A549 treated with Hydrocortisone at 1 μM for 4 hours (cell line): ENCODE data around the gene VAT1. TPM values are rescaled to one million over a fixed set of nuclear protein-coding genes. Genes with fewer than 3 reads are reported as not detected.

Experiments used
- total RNA-seq: library from RNA; stranded (reverse); fragments of 200-300 nt; extraction: Qiagen RNA extraction; gene quantifications from 5 replicates; pipeline ENCODE4 v1.2.3, GENCODE V29; 2022

The VAT1 gene
- 230 to 245 TPM (median 244 TPM) in 5 replicates for total RNA-seq

GRCh38 chr17:43021741-43022512, at the start of gene VAT1:
TSS of gene VAT1 (minus strand) at chr17:43022385. CDS start at chr17:43022322, 63 bp downstream.

GRCh38 chr17:43024407-43025289, 2.5 kb upstream of the VAT1 start, which contains the start of gene RND2:
TSS of gene RND2 (plus strand) at chr17:43025231. CDS start at chr17:43025348, 117 bp downstream.

GRCh38 chr17:43006639-43007551, 15.3 kb downstream of the VAT1 start, which contains the start of gene IFI35:
TSS of gene IFI35 (plus strand) at chr17:43006784. CDS start at chr17:43006948, 164 bp downstream.

GRCh38 chr17:42997984-42998938, 23.9 kb downstream of the VAT1 start, which contains the start of gene RPL27:
TSS of gene RPL27 (plus strand) at chr17:42998419. CDS start at chr17:42998751, 332 bp downstream.

GRCh38 chr17:42980274-42980765, 41.9 kb downstream of the VAT1 start, which contains the start of gene RUNDC1:
TSS of gene RUNDC1 (plus strand) at chr17:42980565. CDS start at chr17:42980577, 12 bp downstream.

GRCh38 chr17:42979511-42980273, 42.5 kb downstream of the VAT1 start, which contains the start of gene PTGES3L:
TSS of gene PTGES3L (minus strand) at chr17:42980080. CDS start at chr17:42980053, 27 bp downstream.

Other genes with a start within 250 kb of the VAT1 start
- gene VPS25, start 248.9 kb downstream of the VAT1 start, total RNA-seq = 121 to 127 TPM (median 125 TPM) in 5 replicates
- 1.0 to 1.7 TPM (median 1.2 TPM) in 5 replicates for gene WNK4, start 241.8 kb downstream of the VAT1 start, total RNA-seq
- gene COA3, start 223.7 kb downstream of the VAT1 start, total RNA-seq = 106 to 148 TPM (median 136 TPM) in 5 replicates
- 0.09 to 0.17 TPM (median 0.13 TPM) in 3 of 5 replicates, not detected in the others for gene CNTD1, start 223.5 kb downstream of the VAT1 start, total RNA-seq
- gene BECN1, start 198.1 kb downstream of the VAT1 start, total RNA-seq = 72.3 to 106 TPM (median 77.4 TPM) in 5 replicates
- 222 to 326 TPM (median 227 TPM) in 5 replicates for gene PSME3, start 189.0 kb downstream of the VAT1 start, total RNA-seq
- gene AOC2, start 177.8 kb downstream of the VAT1 start, total RNA-seq = 1.6 to 2.4 TPM (median 2.0 TPM) in 5 replicates
- gene AOC3, start 171.2 kb downstream of the VAT1 start, total RNA-seq = 1.1 to 2.1 TPM (median 1.4 TPM) in 5 replicates
- 0.14 TPM in 1 of 5 replicates, not detected in the others for gene G6PC1, start 121.6 kb downstream of the VAT1 start, total RNA-seq
- gene AARSD1, start 57.9 kb downstream of the VAT1 start, total RNA-seq = 52.7 to 63.5 TPM (median 56.9 TPM) in 5 replicates
- gene PTGES3L, start 42.3 kb downstream of the VAT1 start, total RNA-seq = 0.95 to 1.4 TPM (median 1.1 TPM) in 5 replicates
- 19.7 to 22.3 TPM (median 21.1 TPM) in 5 replicates for gene RUNDC1, start 41.8 kb downstream of the VAT1 start, total RNA-seq
- 2,950 to 3,217 TPM (median 3,086 TPM) in 5 replicates for gene RPL27, start 24.0 kb downstream of the VAT1 start, total RNA-seq
- 15.8 to 21.1 TPM (median 18.4 TPM) in 5 replicates for gene IFI35, start 15.6 kb downstream of the VAT1 start, total RNA-seq
- 0.07 to 0.22 TPM (median 0.15 TPM) in 5 replicates for gene RND2, start 2.8 kb upstream of the VAT1 start, total RNA-seq
- 22.1 to 36.5 TPM (median 24.7 TPM) in 5 replicates for gene BRCA1, start 103.0 kb upstream of the VAT1 start, total RNA-seq
- gene NBR1, start 148.8 kb upstream of the VAT1 start, total RNA-seq = 30.9 to 51.4 TPM (median 39.8 TPM) in 5 replicates
- gene TMEM106A, start 189.5 kb upstream of the VAT1 start, total RNA-seq = 0.76 to 1.5 TPM (median 1.1 TPM) in 5 replicates
- gene CCDC200, start 206.2 kb upstream of the VAT1 start, total RNA-seq = 0.12 TPM in 1 of 5 replicates, not detected in the others
- gene RNU2-1, start 211.6 kb upstream of the VAT1 start, total RNA-seq = not detected in 5 replicates